Trophoblast cell (in vitro differentiated cells and primary cell): ENCODE measurements around the gene COL4A6.

Experiments used
- DNase-seq, 2 donors: peaks; one replicate each; pipeline ENCODE4 v3.0.0-alpha.2; 2016
- H2AFZ ChIP-seq: 2 replicates; pipeline ENCODE4 v1.6.1; 2013; ENCODE audit warnings: low read length, moderate library complexity, mild to moderate bottlenecking; ENCODE audit not compliant: insufficient read depth, poor library complexity
- H2AK5ac ChIP-seq: 2 replicates; pipeline ENCODE4 v1.6.1; 2013; ENCODE audit warnings: mild to moderate bottlenecking, low read length
- H2BK120ac ChIP-seq: 2 replicates; pipeline ENCODE4 v1.6.1; 2013; ENCODE audit warnings: low read length, mild to moderate bottlenecking, moderate library complexity; ENCODE audit not compliant: insufficient read depth, poor library complexity
- H2BK12ac ChIP-seq: 2 replicates; pipeline ENCODE4 v1.6.1; 2013; ENCODE audit warnings: mild to moderate bottlenecking, low read length, moderate library complexity
- H2BK5ac ChIP-seq: 2 replicates; pipeline ENCODE4 v1.6.1; 2013; ENCODE audit warnings: low read length, low read depth, moderate library complexity, mild to moderate bottlenecking; ENCODE audit not compliant: poor library complexity
- H3K14ac ChIP-seq: 2 replicates; pipeline ENCODE4 v1.6.1; 2013; ENCODE audit warnings: mild to moderate bottlenecking, low read length
- H3K18ac ChIP-seq: 2 replicates; pipeline ENCODE4 v1.6.1; 2013; ENCODE audit warnings: mild to moderate bottlenecking, low read length
- H3K23ac ChIP-seq: 2 replicates; pipeline ENCODE4 v1.6.1; 2013; ENCODE audit warnings: low read length
- H3K27ac ChIP-seq: 2 replicates; pipeline ENCODE4 v1.5.1; 2013; ENCODE audit warnings: low read depth, mild to moderate bottlenecking, inconsistent platforms, low read length, moderate library complexity
- H3K27me3 ChIP-seq: 2 replicates; pipeline ENCODE4 v1.6.1; 2013; ENCODE audit warnings: inconsistent platforms, mild to moderate bottlenecking, low read length, moderate library complexity; ENCODE audit not compliant: insufficient read depth
- H3K36me3 ChIP-seq, 2 experiments: 1 replicate in 1 of 2; 2 replicates in 1 of 2; pipeline ENCODE4 v1.6.1; 2013; ENCODE audit warnings: low read length in 2 of 2, mild to moderate bottlenecking in 2 of 2, moderate library complexity in 1 of 2; ENCODE audit not compliant: insufficient read depth in 2 of 2, control insufficient read depth in 1 of 2
- H3K4ac ChIP-seq: 2 replicates; pipeline ENCODE4 v1.6.1; 2013; ENCODE audit warnings: low read depth, mild to moderate bottlenecking, low read length, moderate library complexity
- H3K4me1 ChIP-seq, 2 experiments: 1 replicate in 1 of 2; 2 replicates in 1 of 2; pipeline ENCODE4 v1.6.1; 2013; ENCODE audit warnings: low read length in 2 of 2, mild to moderate bottlenecking in 2 of 2, moderate library complexity in 1 of 2; ENCODE audit not compliant: insufficient read depth in 2 of 2, control insufficient read depth in 1 of 2
- H3K4me2 ChIP-seq: 2 replicates; pipeline ENCODE4 v1.6.1; 2013; ENCODE audit warnings: inconsistent platforms, mild to moderate bottlenecking, low read length, moderate library complexity
- H3K4me3 ChIP-seq: 2 replicates; pipeline ENCODE4 v1.5.1; 2013; ENCODE audit warnings: mild to moderate bottlenecking, low read depth, low read length, inconsistent platforms
- H3K79me1 ChIP-seq: one replicate; pipeline ENCODE4 v1.6.1; 2013; ENCODE audit warnings: low read length
- H3K79me2 ChIP-seq: 2 replicates; pipeline ENCODE4 v1.6.1; 2013; ENCODE audit warnings: low read length, mild to moderate bottlenecking; ENCODE audit not compliant: control insufficient read depth, insufficient read depth, poor library complexity
- H3K9ac ChIP-seq: 2 replicates; pipeline ENCODE4 v1.6.1; 2013; ENCODE audit warnings: mild to moderate bottlenecking, low read length
- H3K9me3 ChIP-seq: 2 replicates; pipeline ENCODE4 v1.6.1; 2013; ENCODE audit warnings: low read depth, mild to moderate bottlenecking, control low read depth, inconsistent platforms, low read length; ENCODE audit not compliant: insufficient read depth
- H4K12ac ChIP-seq: 2 replicates; pipeline ENCODE4 v1.6.1; 2013; ENCODE audit warnings: low read depth, mild to moderate bottlenecking, low read length, moderate library complexity
- H4K8ac ChIP-seq: 2 replicates; pipeline ENCODE4 v1.6.1; 2013; ENCODE audit warnings: low read depth, mild to moderate bottlenecking, low read length, moderate library complexity
- H4K91ac ChIP-seq: one replicate; pipeline ENCODE4 v1.6.1; 2013; ENCODE audit warnings: low read depth, mild to moderate bottlenecking, low read length, moderate library complexity
- WGBS: extraction: QIAGEN DNeasy Blood & Tissue Kit; methylation state at CpG from one replicate; pipeline ENCODE4 v1.1.7; 2013; ENCODE audit warnings: missing lambda C conversion rate; ENCODE audit not compliant: insufficient read length, insufficient coverage; ENCODE audit errors: extremely low coverage; 5-methylcytosine and 5-hydroxymethylcytosine counted together

COL4A6 gene

GRCh38 chrX:108439426-108439942 lies 1.3 kb upstream of the COL4A6 start, which contains the start of gene COL4A5:
COL4A5 (plus strand) TSS chrX:108439838; CDS start chrX:108440126, 288 bp downstream.
- Histone ChIP-seq H3K79me2 (peaks cover 3% of the 10 kb centered on the region), H3K4me3 (peak within 1 kb of the TSS; percentile 71), H3K4me2 (peak within 1 kb of the TSS; percentile 71), H2AFZ (peak within 1 kb of the TSS; percentile 25), H3K9me3 (no peaks in the 10 kb centered on the region), H3K36me3 (no peaks in the 10 kb centered on the region), H3K27ac (peak within 1 kb of the TSS; percentile 86), H3K18ac (no peak within 1 kb of the TSS), H3K4ac (peak within 1 kb of the TSS; percentile 52), H2BK120ac (peak within 1 kb of the TSS; percentile 72), H3K27me3 (no peaks in the 10 kb centered on the region), H3K4me1 (no peaks in the 10 kb centered on the region), H3K9ac (peak within 1 kb of the TSS; percentile 87), H2AK5ac (peak within 1 kb of the TSS; percentile 23), H3K79me1 (peaks cover 10% of the 10 kb centered on the region), H2BK5ac (peak within 1 kb of the TSS; percentile 84), H4K8ac (peak within 1 kb of the TSS; percentile 73), H3K14ac (peak within 1 kb of the TSS; percentile 84), H2BK12ac (no peak within 1 kb of the TSS), H4K91ac (peak within 1 kb of the TSS; percentile 74), H3K23ac (no peak within 1 kb of the TSS), H4K12ac (peak within 1 kb of the TSS; percentile 87)
- no CpG with 5 or more reads among the region's 13 CpGs for WGBS
- peak; percentile 1 to 42 for DNase-seq

GRCh38 chrX:108437349-108438109 lies 693 bp downstream of the COL4A6 start:
- Histone ChIP-seq H4K8ac (no peak overlapping the region), H2BK12ac (no peak overlapping the region), H3K27ac (no peak overlapping the region), H3K4me2 (peak overlapping the region; percentile 71), H4K12ac (no peak overlapping the region), H3K9me3 (no peaks in the 10 kb centered on the region), H2AK5ac (no peak overlapping the region), H3K4me3 (peak overlapping the region; percentile 68), H3K23ac (no peak overlapping the region), H2AFZ (peak overlapping the region; percentile 23), H3K79me2 (peaks cover 3% of the 10 kb centered on the region), H3K14ac (no peak overlapping the region), H3K79me1 (peaks cover 10% of the 10 kb centered on the region), H3K36me3 (no peaks in the 10 kb centered on the region), H3K18ac (no peak overlapping the region), H2BK5ac (no peak overlapping the region), H3K27me3 (no peaks in the 10 kb centered on the region), H3K9ac (no peak overlapping the region), H4K91ac (no peak overlapping the region), H2BK120ac (no peak overlapping the region), H3K4ac (no peak overlapping the region), H3K4me1 (no peaks in the 10 kb centered on the region)
- WGBS = no CpG with 5 or more reads among the region's 20 CpGs
- no peak for DNase-seq

GRCh38 chrX:108435261-108435660 lies 3.0 kb downstream of the COL4A6 start:
- no peaks in the 10 kb centered on the region for H3K4me1 ChIP-seq
- peaks cover 3% of the 10 kb centered on the region for H3K79me2 ChIP-seq
- no peak overlapping the region for H3K14ac ChIP-seq
- H3K4me3 ChIP-seq = no peak overlapping the region
- H3K36me3 ChIP-seq = no peaks in the 10 kb centered on the region
- H4K12ac ChIP-seq = no peak overlapping the region
- no peak overlapping the region for H2AK5ac ChIP-seq
- DNase-seq = no peak
- H3K18ac ChIP-seq = no peak overlapping the region
- H2BK12ac ChIP-seq = no peak overlapping the region
- H3K27ac ChIP-seq = no peak overlapping the region
- H4K91ac ChIP-seq = no peak overlapping the region
- H2BK120ac ChIP-seq = no peak overlapping the region
- H3K9me3 ChIP-seq = no peaks in the 10 kb centered on the region
- peaks cover 9% of the 10 kb centered on the region for H3K79me1 ChIP-seq
- no peak overlapping the region for H3K23ac ChIP-seq
- no peak overlapping the region for H3K4me2 ChIP-seq
- H4K8ac ChIP-seq = no peak overlapping the region
- WGBS = no CpG with 5 or more reads among the region's 5 CpGs
- H3K27me3 ChIP-seq = no peaks in the 10 kb centered on the region
- no peak overlapping the region for H2AFZ ChIP-seq
- no peak overlapping the region for H3K4ac ChIP-seq
- H3K9ac ChIP-seq = no peak overlapping the region
- no peak overlapping the region for H2BK5ac ChIP-seq

GRCh38 chrX:108426262-108426661 lies 12.0 kb downstream of the COL4A6 start:
- no peaks in the 10 kb centered on the region for H3K4me1 ChIP-seq
- no peaks in the 10 kb centered on the region for H3K9me3 ChIP-seq
- no peak overlapping the region for H3K4ac ChIP-seq
- no peak overlapping the region for H3K4me2 ChIP-seq
- H4K12ac ChIP-seq = no peak overlapping the region
- H4K91ac ChIP-seq = no peak overlapping the region
- no peak overlapping the region for H2AFZ ChIP-seq
- no peaks in the 10 kb centered on the region for H3K79me2 ChIP-seq
- no peak overlapping the region for H3K4me3 ChIP-seq
- no peak overlapping the region for H3K9ac ChIP-seq
- H3K23ac ChIP-seq = no peak overlapping the region
- H2BK12ac ChIP-seq = no peak overlapping the region
- H2BK5ac ChIP-seq = no peak overlapping the region
- H2BK120ac ChIP-seq = no peak overlapping the region
- no CpG with 5 or more reads among the region's 1 CpG for whole genome bisulfite sequencing
- H3K18ac ChIP-seq = no peak overlapping the region
- H3K27ac ChIP-seq = no peak overlapping the region
- H2AK5ac ChIP-seq = no peak overlapping the region
- H3K14ac ChIP-seq = no peak overlapping the region
- no peaks in the 10 kb centered on the region for H3K79me1 ChIP-seq
- no peaks in the 10 kb centered on the region for H3K36me3 ChIP-seq
- H3K27me3 ChIP-seq = no peaks in the 10 kb centered on the region
- DNase-seq = no peak
- H4K8ac ChIP-seq = no peak overlapping the region
